ENCODE results near the gene CTSE. TPM values are rescaled to one million over a fixed set of nuclear protein-coding genes. Genes with fewer than 3 reads are reported as not detected.

CTSE gene
- total RNA-seq, 4 donors from 2014 or later: 3.6 to 8.1 (median 3.6) TPM; not detected in 1

DNA sequence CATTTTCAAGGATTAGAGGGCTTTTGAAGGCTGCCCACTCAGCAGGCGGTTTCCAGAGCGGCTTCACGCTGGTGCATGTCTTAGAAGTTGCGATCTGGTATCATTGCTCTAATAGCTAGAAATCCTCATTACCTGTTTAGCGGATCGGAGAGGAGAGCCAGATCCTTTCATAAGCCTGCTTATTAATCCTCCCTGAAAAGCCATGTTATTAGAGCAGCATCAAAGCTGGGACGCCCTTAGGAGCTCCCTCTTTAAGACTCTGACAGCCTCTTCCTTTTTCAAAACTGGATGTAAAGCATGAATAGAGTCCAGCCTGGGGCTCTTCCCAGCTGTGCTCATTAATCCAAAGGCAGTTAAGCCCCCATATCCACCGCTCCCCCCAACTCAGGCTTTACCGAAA, 13.9 kb upstream of the CTSE start:
- no peaks in the 10 kb centered on the region for H3K27me3 ChIP-seq
- TF ChIP-seq POLR2A (IDR thresholded peaks at IDR 0.05) (no peak), CTCF (IDR thresholded peaks at IDR 0.05) (no peak)
- peaks cover 0 to 11% (median 4%) of the 10 kb centered on the region in 4 donors for H3K4me1 ChIP-seq
- DNase-seq: no peak
- no peaks in the 10 kb centered on the region for H3K36me3 ChIP-seq
- no peaks in the 10 kb centered on the region for H3K9me3 ChIP-seq
- peak overlapping the region in 2 of 4 donors; percentile 45 to 75 for H3K27ac ChIP-seq
- peak overlapping the region in 1 of 4 donors; percentile 12 for H3K4me3 ChIP-seq

- Histone ChIP-seq H3K36me3 (no peaks in the 10 kb centered on the region), H3K27ac (peak overlapping the region in 2 of 4 donors; percentile 45 to 75), H3K27me3 (no peaks in the 10 kb centered on the region), H3K9me3 (no peaks in the 10 kb centered on the region), H3K4me3 (peak overlapping the region in 1 of 4 donors; percentile 12), H3K4me1 (peaks cover 0 to 14% (median 5%) of the 10 kb centered on the region in 4 donors)
- TF ChIP-seq CTCF (IDR thresholded peaks at IDR 0.05) (no peak), POLR2A (IDR thresholded peaks at IDR 0.05) (no peak)
- DNase-seq: no peak
These were observed 13.2 kb upstream of the CTSE start for GRCh38 chr1:206036663-206037455.

DNA sequence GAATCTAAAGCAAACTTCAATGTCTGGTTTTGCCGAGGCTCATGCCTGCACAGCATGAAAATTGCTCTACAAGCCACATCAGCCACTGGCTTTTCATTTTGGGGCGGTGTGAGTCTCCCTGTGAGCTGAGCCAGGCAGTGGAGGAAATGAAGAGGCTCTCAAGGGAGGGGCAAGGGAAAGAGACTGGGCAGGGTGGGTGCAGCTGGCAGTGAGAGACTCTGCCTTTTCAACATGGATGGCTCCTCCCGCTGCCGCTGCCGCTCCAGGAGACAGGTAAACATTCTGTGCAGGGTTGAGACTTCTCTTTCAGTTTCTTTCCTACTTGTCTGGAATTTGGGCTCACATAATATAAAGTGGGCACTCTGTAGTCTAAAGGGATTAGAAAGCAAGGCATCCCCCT, 11.3 kb upstream of the CTSE start:
- Histone ChIP-seq H3K27ac (peak overlapping the region in 2 of 4 donors; percentile 46 to 75), H3K27me3 (no peaks in the 10 kb centered on the region), H3K36me3 (no peaks in the 10 kb centered on the region), H3K9me3 (no peaks in the 10 kb centered on the region), H3K4me3 (peak overlapping the region in 2 of 4 donors; percentile 32 to 41), H3K4me1 (peaks cover 0 to 14% (median 4%) of the 10 kb centered on the region in 4 donors)
- TF ChIP-seq POLR2A (IDR thresholded peaks at IDR 0.05) (no peak), CTCF (IDR thresholded peaks at IDR 0.05) (no peak)
- peak; percentile 54 to 75 (median 71) for DNase-seq

GRCh38 chr1:206032380-206033140, 8.9 kb upstream of the CTSE start:
- Histone ChIP-seq H3K4me1 (peaks cover 0 to 10% (median 0%) of the 10 kb centered on the region in 4 donors), H3K27me3 (no peaks in the 10 kb centered on the region), H3K27ac (peak overlapping the region in 1 of 4 donors; percentile 7), H3K36me3 (no peaks in the 10 kb centered on the region), H3K9me3 (no peaks in the 10 kb centered on the region), H3K4me3 (no peak overlapping the region)
- TF ChIP-seq CTCF (IDR thresholded peaks at IDR 0.05) (no peak), POLR2A (IDR thresholded peaks at IDR 0.05) (no peak)
- DNase-seq: no peak

GRCh38 chr1:206030714-206031113, 7.0 kb upstream of the CTSE start:
- no peaks in the 10 kb centered on the region for H3K9me3 ChIP-seq
- no peaks in the 10 kb centered on the region for H3K36me3 ChIP-seq
- H3K4me3 ChIP-seq: no peak overlapping the region
- peak; percentile 76 to 90 (median 81) for DNase-seq
- H3K27me3 ChIP-seq: no peaks in the 10 kb centered on the region
- peak; percentile 69 to 85 (median 80) for TF ChIP-seq CTCF (IDR thresholded peaks at IDR 0.05)
- no peak for TF ChIP-seq POLR2A (IDR thresholded peaks at IDR 0.05)
- H3K27ac ChIP-seq: peak overlapping the region in 1 of 4 donors; percentile 43
- H3K4me1 ChIP-seq: peaks cover 0 to 10% (median 0%) of the 10 kb centered on the region in 4 donors
